A204.1 (cell line): ENCODE results near the gene DGKA.
"Not testable (repeated sequence)": the region's sequence is repeated elsewhere in the genome, so short reads cannot be mapped to it uniquely, and the experiment has no call there.

Experiments used
- FAIRE-seq: peaks from 2 replicates; lab custom pipeline; 2012; peaks lifted over from hg19 to GRCh38; lab: Jason Lieb, UNC

Gene DGKA

DNA sequence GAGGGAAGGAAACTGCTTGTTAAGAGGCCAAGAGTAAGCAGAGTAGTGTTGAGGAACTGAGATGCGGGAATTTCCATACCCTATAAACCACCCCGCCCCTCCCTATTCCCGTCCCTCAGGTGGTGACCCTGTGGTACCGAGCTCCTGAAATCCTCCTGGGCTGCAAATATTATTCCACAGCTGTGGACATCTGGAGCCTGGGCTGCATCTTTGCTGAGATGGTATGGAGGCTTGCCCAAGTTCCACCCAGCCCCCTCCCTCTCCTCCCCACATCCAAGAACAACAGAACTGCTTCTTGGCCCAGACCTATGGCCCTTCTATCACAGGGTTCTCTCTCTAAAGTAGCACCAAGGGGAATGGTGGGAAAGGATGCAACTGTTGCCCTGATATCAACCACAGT lies 38.4 kb downstream of the DGKA start:
- no peak for FAIRE-seq

GRCh38 chr12:55970775-55971174 lies 39.8 kb downstream of the DGKA start:
- no peak for FAIRE-seq

DNA sequence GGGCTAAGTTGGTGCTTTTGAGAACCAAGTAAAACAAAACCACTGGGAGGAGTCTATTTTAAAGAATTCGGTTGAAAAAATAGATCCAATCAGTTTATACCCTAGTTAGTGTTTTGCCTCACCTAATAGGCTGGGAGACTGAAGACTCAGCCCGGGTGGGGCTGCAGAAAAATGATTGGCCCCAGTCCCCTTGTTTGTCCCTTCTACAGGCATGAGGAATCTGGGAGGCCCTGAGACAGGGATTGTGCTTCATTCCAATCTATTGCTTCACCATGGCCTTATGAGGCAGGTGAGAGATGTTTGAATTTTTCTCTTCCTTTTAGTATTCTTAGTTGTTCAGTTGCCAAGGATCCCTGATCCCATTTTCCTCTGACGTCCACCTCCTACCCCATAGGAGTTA lies 41.1 kb downstream of the DGKA start:
- FAIRE-seq, result no peak

- no peak for FAIRE-seq
Observed at GRCh38 chr12:55972456-55972855, 41.5 kb downstream of the DGKA start.

- no peak for FAIRE-seq
Observed at GRCh38 chr12:55972911-55973598, 42.1 kb downstream of the DGKA start.

GRCh38 chr12:55973599-55974307 lies 42.8 kb downstream of the DGKA start, which contains the start of gene RAB5B:
TSS of gene RAB5B (plus strand) at chr12:55974078. CDS start at chr12:55986961, 12,883 bp downstream.
- peak; percentile 99 for FAIRE-seq

GRCh38 chr12:55974308-55974730 lies 43.4 kb downstream of the DGKA start:
- no peak for FAIRE-seq

DNA sequence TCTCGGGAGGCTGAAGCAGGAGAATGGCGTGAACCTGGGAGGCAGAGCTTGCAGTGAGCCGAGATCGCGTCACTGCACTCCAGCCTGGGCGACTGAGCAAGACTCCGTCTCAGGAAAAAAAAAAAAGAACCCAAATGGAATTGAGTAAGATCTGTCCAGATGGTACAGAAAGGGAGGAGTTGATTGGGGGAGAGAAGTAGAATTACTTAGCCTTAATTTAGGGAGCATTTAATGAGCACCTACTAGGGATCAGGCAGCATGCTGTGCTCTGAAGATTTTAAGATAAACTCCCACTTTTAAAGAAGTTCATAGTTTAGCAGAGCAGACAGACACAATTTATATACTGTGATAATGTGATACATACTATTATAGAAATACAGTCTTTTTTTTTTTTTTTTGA lies 47.4 kb downstream of the DGKA start:
- FAIRE-seq, result no peak

DNA sequence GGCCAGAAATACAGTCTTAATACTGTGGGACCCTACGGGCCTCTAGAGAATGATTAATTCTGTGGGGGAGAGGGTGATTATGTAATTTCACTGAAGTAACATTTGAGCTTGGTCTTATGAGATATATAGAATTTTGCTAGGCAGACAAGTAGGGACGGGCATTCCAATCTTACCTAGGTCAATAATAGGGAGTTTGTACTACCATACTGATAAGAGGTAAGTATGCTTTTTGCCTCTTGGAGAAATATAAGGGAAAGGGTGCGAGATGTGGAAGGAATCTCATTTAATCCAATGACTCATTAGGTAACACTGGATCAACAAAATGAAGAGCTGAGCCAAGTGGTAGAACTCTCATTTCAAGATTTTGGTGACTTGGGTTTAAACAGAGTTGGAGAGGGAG lies 48.1 kb downstream of the DGKA start:
- no peak for FAIRE-seq

DNA sequence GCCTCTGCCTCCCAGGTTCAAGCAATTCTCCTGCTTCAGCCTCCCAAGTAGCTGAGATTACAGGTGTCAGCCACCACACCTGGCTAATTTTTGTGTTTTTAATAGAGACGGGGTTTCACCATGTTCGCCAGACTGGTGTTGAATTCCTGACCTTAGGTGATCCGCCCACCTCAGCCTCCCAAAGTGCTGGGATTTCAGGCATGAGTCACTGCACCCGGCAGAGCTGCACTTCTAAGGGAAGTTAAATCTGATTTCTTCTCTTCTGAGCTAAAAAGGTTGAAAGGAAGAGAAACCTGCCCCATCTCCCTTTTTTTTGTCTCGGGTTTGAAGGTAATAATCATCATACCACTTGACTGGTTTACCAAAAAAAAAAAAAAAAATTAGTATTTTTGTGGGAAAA lies 50.9 kb downstream of the DGKA start:
- FAIRE-seq, result not testable (repeated sequence)

- FAIRE-seq, result no peak
Observed at GRCh38 chr12:55982319-55982936, 51.5 kb downstream of the DGKA start.

GRCh38 chr12:55983232-55983842 lies 52.4 kb downstream of the DGKA start:
- FAIRE-seq, result no peak

- FAIRE-seq, result no peak
Observed at GRCh38 chr12:55984861-55985260, 53.9 kb downstream of the DGKA start.

DNA sequence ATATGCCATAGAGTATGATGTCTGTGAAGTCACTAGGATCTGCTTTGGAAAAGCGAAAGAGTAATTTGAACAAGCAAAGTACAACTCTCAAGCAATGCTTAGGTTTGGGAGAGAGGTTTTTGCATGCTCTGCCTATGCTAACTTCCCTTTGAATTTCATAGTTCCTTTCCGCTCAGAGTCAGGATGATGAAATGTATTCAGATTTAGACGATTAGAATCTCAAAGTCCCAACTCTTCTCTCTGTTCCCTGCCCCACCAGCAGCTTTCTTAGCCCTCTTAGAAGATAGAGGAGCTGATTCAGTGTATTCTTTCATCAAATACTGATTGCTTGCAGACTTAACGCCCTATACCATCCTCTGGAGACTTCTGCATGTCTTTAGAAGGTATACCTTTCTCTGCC lies 54.4 kb downstream of the DGKA start:
- FAIRE-seq, result no peak

- not testable (repeated sequence) for FAIRE-seq
Observed at GRCh38 chr12:55985976-55986375, 55.0 kb downstream of the DGKA start.

- FAIRE-seq, result no peak
Observed at GRCh38 chr12:55991110-55991509, 60.1 kb downstream of the DGKA start.

GRCh38 chr12:55993230-55993853 lies 62.4 kb downstream of the DGKA start:
- FAIRE-seq, result no peak

- no peak for FAIRE-seq
Observed at GRCh38 chr12:55995366-55995765, 64.4 kb downstream of the DGKA start.

DNA sequence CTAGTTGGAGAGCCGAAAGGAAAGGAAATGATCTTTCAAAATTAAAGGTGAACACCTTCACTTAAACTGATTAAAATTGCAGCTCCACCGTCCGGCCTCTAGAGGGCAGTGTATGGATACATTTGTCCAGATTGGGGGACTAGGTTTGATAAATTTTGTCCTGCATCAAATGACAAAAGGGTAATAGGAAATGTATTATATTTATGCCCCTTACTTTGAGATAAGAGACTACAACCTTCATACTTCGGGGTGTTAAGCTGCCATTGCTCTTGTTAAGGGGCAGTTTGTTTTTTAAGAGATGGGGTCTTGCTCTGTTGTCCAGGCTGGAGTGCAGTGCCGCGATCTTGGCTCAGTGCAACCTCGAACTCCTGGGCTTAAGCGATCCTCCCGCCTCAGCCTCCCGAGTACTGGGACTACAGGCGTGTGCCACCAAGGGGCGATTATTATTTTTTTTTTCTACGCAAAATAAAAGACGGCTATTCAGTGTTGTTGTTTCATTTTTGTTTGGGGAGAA lies 65.3 kb downstream of the DGKA start:
- FAIRE-seq, result peak; percentile 93

- peak; percentile 97 for FAIRE-seq
Observed at GRCh38 chr12:55996715-55997534, 66.0 kb downstream of the DGKA start, which contains the start of gene SUOX. TSS of gene SUOX (plus strand) at chr12:55997276. CDS start at chr12:56002222, 4,946 bp downstream.

DNA sequence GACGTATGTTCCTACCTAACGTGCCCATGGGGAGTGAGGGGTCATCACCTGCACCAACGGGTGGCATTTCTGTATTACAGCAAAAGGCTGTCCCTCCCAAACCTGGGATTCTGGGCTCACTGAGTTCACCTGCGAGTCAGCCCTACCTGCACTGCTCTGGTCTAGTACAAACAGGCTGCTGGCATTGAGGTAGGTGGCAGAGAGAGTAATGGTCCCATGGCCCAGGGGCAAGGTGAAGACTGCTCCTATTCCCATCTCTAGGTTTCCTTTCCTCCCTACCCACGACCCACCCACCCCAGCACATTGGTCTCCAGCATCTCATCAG lies 66.5 kb downstream of the DGKA start:
- FAIRE-seq, result no peak
